IPS-18a (cell line): ENCODE results near the gene BCL2.

ENCODE experiments used
- H3K27ac ChIP-seq: one replicate; pipeline ENCODE4 v1.5.1; 2013; ENCODE audit warnings: low read length
- H3K27me3 ChIP-seq: one replicate; pipeline ENCODE4 v1.6.1; 2013; ENCODE audit warnings: mild to moderate bottlenecking, low read length; ENCODE audit not compliant: control insufficient read depth, insufficient read depth
- H3K36me3 ChIP-seq: one replicate; pipeline ENCODE4 v1.6.1; 2013; ENCODE audit warnings: low read depth, low read length; ENCODE audit not compliant: control insufficient read depth
- H3K4me1 ChIP-seq: one replicate; pipeline ENCODE4 v1.6.1; 2013; ENCODE audit warnings: low read depth, low read length; ENCODE audit not compliant: control insufficient read depth
- H3K4me3 ChIP-seq: one replicate; pipeline ENCODE4 v1.5.1; 2013; ENCODE audit warnings: low read length
- H3K9ac ChIP-seq: one replicate; pipeline ENCODE4 v1.6.1; 2013; ENCODE audit warnings: mild to moderate bottlenecking, low read length, moderate library complexity
- H3K9me3 ChIP-seq: one replicate; pipeline ENCODE4 v1.6.1; 2013; ENCODE audit warnings: low read depth, low read length; ENCODE audit not compliant: control insufficient read depth

The BCL2 gene

DNA sequence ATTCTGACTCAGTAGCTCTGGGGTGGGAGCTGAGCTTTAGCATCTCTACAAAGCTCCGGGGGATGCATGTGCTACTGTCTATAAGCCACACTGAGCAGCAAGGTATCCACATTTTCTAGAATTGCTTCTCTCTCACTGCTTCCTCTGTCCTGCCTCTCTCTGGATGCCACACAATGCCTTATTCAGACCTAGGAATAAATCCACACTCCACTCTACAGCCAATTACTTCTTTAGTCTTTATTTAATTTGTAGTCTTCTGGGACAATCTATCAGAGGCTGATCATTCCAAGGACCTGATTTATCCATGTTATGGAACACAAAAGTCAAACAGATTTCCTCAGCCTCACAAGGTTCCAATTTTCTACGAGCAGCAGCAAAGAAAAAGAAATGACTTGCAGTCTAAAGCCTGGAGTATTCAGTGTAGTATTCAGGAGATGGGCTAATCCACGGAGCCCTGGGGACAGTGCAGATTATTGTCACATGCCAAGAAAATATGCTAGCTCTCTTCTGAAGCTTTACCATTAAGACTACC lies 4.4 kb downstream of the BCL2 start:
- H3K9me3 ChIP-seq = no peaks in the 10 kb centered on the region
- H3K9ac ChIP-seq = no peak overlapping the region
- no peak overlapping the region for H3K27ac ChIP-seq
- peaks cover 7% of the 10 kb centered on the region for H3K4me1 ChIP-seq
- H3K27me3 ChIP-seq = peaks cover 32% of the 10 kb centered on the region
- H3K4me3 ChIP-seq = no peak overlapping the region
- H3K36me3 ChIP-seq = no peaks in the 10 kb centered on the region

DNA sequence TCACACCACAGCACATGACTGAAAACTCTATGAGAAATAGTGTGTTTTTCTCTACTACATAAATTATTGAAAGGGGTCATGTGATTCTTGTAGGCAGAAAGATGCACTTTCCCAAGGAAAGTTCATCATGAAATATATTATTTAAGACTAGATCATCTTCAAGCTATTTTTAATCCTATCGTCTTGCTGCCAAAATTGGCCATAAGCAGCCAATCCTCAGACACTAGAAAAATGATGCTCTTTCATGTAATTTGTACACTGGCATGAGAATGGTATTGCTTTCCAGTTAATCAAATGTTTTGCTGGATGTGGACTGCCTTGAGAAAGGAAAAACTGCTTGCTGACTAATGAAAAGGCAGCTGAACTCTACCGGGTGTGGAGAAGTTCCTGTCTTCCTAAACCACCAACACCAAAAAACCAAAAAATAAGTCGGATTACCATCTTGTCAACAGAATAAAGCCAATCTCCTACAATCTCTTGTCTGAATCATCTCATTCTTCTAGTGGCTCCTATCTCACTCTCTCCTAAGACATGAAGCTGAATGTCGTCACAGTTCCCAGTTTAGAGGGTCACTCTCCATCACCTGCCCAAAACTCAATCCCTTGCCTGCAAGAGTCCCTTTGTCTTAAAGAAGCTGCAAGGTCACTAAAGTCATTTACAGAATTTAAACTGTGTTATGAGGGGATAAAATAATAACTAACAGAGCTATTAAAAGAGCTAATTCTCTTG lies 5.3 kb downstream of the BCL2 start:
- Histone ChIP-seq H3K9ac (no peak overlapping the region), H3K36me3 (no peaks in the 10 kb centered on the region), H3K27ac (no peak overlapping the region), H3K4me1 (peaks cover 7% of the 10 kb centered on the region), H3K27me3 (peaks cover 28% of the 10 kb centered on the region), H3K9me3 (no peaks in the 10 kb centered on the region), H3K4me3 (no peak overlapping the region)

DNA sequence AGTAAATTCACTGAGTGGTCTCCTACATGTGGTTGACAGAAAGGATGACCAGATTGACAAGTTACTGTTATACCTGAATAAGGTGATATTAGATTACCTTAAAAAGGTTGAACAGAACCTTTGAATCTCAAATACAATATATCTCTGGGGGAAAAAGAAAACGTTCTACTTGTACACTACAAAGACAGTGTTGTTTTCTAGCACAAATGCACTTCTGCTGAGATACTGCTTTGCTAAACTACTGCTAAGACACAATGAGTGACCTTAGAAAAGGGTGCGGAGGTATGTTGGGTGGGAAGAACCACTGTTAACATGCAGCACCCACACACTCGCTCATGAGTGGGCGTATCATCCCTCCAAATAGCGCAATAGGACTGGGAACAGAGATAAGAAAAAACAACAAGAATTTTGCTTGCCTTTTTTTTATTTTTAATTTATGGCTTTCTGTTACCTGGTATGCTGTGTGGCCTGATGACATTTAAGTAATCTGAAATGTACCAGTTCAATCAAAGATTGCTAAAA lies 6.1 kb downstream of the BCL2 start:
- no peaks in the 10 kb centered on the region for H3K36me3 ChIP-seq
- peaks cover 21% of the 10 kb centered on the region for H3K27me3 ChIP-seq
- H3K4me1 ChIP-seq = peaks cover under 1% of the 10 kb centered on the region
- H3K27ac ChIP-seq = no peak overlapping the region
- H3K9me3 ChIP-seq = no peaks in the 10 kb centered on the region
- no peak overlapping the region for H3K9ac ChIP-seq
- no peak overlapping the region for H3K4me3 ChIP-seq

DNA sequence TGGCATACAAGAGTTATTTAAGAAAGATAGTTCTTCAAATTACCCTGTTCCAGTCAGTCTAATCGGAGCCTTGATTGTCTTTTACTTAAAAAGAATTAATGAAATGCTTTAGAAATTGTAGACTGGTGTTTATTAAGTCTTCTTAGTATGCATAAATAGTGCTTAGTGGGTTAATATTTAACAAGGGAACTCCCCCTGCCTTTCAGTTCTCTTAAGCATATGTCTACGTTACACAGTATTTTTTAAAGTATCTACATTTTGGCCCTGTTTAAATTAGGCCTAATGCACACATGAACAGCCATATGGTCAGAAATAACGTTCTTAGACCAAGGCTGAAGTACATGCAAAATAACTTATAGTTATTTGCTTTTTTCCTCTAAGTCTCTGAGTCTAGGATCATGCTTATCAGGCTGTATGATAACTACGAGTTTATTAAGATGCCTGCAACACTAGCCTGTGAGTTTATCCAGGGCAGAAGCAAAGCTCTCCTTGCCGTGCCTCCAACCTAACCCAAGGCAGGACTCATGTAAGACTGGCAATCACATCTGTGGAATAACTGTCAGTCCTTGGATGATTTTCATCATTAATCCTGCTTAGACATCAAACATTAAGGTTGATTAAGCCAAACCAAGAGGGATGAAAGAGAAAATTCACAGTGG lies 6.7 kb downstream of the BCL2 start:
- H3K4me1 ChIP-seq = no peaks in the 10 kb centered on the region
- no peak overlapping the region for H3K9ac ChIP-seq
- peaks cover 15% of the 10 kb centered on the region for H3K27me3 ChIP-seq
- no peaks in the 10 kb centered on the region for H3K36me3 ChIP-seq
- H3K27ac ChIP-seq = no peak overlapping the region
- H3K9me3 ChIP-seq = no peaks in the 10 kb centered on the region
- no peak overlapping the region for H3K4me3 ChIP-seq

DNA sequence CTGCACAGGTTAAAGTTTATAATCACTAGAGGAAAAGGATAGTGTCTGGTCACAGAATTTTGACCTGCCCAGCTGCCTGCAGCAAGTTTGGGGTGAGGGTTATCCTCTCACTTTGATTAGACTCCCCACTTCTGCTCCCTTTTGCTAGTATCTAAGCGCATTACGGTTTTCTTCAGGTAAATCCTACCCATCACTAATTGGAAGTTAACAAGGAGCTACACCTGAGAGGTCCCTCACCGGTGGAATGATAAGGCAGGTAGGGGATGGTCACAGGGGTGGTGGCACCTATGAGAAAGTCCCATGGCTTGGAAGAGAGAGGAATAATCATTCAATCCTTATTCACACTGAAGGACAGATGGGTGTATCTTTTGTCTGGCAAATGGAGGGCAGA lies 7.6 kb downstream of the BCL2 start:
- no peaks in the 10 kb centered on the region for H3K4me1 ChIP-seq
- H3K9ac ChIP-seq = no peak overlapping the region
- H3K4me3 ChIP-seq = no peak overlapping the region
- no peak overlapping the region for H3K27ac ChIP-seq
- H3K9me3 ChIP-seq = no peaks in the 10 kb centered on the region
- H3K36me3 ChIP-seq = no peaks in the 10 kb centered on the region
- peaks cover 6% of the 10 kb centered on the region for H3K27me3 ChIP-seq

DNA sequence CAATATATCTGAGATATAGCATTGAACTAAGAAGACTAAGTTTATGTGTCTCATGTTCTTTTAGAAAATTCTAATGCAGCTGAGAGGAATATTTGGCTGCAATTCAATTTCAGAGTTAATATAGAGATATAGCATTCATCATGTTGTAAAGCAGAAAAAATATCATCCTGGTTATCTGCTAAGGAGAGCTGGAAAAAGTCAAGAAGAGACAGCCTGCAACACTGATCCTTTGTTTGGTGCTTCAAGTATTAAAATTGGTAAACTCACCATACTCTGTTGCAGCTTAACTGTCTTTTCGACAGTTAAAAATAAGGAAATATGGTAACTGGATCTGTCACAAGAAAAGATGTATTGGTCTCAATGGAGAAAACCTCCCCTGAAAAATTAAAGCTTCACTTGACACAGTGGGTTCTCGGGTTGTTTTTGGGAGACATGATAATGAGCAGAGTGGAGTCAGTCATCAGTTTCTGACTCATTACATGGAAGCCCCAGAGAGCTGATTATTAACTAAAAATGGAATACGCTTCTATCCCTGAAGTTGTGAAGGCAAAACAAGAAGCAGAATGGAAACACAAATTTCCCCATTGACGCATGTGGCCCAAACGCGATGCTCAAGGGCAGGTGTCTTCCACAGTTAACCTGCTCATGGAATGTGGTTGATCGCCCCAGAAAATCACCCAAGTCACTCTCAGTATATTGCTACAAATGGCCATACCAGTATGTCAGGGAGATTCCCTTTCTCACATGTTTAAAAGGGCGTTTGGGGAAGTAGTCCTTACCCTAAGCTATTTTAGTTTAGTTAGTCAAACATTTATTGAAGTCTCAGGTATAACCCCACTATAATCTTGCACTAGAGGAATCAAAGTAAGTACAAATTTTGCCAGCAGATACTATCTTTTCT lies 8.2 kb downstream of the BCL2 start:
- Histone ChIP-seq H3K4me3 (no peak overlapping the region), H3K9me3 (no peaks in the 10 kb centered on the region), H3K27ac (no peak overlapping the region), H3K27me3 (no peaks in the 10 kb centered on the region), H3K9ac (no peak overlapping the region), H3K4me1 (no peaks in the 10 kb centered on the region), H3K36me3 (no peaks in the 10 kb centered on the region)

DNA sequence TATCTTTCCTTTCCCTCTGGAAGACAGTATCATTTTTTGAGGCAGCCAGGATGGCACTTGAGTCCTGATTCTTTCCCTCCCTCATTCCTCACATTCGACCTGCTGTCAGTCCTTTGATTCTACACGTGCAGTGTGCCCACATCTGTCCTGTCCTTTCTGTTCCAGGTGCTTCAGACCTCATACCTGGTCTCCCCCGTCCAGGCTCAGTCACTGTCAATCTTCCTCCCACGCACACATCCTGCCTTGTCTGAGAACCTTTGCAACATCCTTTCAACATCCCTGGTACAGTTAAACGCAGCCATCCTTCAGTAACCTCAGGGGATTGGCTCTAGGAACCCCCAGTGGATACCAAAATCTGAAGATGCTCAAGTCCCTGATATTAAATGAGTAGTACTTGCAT lies 10.1 kb downstream of the BCL2 start:
- H3K4me1 ChIP-seq = no peaks in the 10 kb centered on the region
- no peak overlapping the region for H3K9ac ChIP-seq
- no peak overlapping the region for H3K4me3 ChIP-seq
- no peaks in the 10 kb centered on the region for H3K9me3 ChIP-seq
- H3K36me3 ChIP-seq = no peaks in the 10 kb centered on the region
- no peak overlapping the region for H3K27ac ChIP-seq
- no peaks in the 10 kb centered on the region for H3K27me3 ChIP-seq

DNA sequence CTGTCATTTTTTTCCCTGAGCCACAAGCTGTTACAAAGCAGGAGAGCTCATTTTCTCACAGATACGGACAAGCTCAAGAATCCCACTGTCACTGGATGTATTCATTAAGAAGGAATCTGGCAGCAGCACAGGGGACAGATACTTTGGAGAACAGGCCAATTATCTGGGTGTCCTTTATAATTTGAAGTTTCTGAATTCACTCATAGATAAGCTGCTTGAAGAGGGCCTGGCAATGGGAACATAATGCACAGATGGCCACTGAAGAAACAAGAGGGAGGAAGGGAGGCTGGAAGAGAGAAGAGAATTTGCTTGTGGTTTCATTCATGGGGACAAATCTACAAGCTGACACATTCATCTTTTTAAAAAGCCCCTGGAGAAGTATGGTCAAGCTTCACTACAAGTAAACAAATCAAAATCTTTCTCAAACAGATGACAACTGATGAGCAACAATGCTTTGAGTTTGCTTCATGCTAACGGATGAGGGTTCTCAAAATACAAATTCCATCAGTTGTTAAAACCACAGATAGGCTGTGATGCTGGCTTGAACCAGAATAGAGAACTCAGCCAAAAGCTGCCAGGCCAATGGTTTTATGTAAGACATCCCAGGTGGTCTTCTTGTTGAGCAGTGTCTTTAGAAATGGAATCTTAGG lies 11.9 kb downstream of the BCL2 start:
- Histone ChIP-seq H3K4me1 (no peaks in the 10 kb centered on the region), H3K27me3 (no peaks in the 10 kb centered on the region), H3K36me3 (no peaks in the 10 kb centered on the region), H3K27ac (no peak overlapping the region), H3K9ac (no peak overlapping the region), H3K4me3 (no peak overlapping the region), H3K9me3 (no peaks in the 10 kb centered on the region)

DNA sequence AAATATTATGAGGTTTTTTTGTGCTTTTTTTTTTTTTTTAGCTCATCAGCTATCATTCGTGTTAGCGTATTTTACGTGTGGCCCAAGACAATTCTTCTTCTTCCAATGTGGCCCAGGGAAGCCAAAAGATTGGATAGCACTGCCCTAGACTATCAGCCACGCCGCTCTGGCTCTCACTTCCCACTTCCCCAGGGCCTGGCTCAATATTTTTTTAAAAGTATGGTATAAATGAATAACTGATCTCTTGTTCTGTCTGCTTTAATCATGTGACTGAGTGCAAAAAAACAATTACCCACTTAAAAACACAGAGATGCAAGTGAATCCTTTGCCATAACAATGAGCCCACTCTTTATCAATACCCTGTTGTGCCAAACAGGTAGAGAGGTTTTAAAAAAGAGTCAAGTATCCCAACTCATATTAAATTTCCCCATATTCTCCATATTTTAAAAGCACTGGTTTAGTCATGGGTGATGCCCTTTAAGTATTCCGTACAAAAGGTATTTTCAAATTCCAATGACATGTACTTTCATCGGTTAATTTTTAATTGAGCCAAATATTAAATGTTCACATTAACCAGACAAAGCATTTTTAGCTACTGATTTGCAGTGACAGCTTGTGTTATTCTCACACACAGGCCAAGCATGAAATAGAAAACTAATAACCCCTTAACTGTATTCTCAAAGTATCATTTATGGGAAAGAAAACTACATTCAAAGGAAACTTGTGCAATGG lies 12.6 kb downstream of the BCL2 start:
- no peak overlapping the region for H3K27ac ChIP-seq
- no peaks in the 10 kb centered on the region for H3K36me3 ChIP-seq
- no peaks in the 10 kb centered on the region for H3K27me3 ChIP-seq
- H3K9me3 ChIP-seq = no peaks in the 10 kb centered on the region
- H3K4me3 ChIP-seq = no peak overlapping the region
- no peaks in the 10 kb centered on the region for H3K4me1 ChIP-seq
- H3K9ac ChIP-seq = no peak overlapping the region

DNA sequence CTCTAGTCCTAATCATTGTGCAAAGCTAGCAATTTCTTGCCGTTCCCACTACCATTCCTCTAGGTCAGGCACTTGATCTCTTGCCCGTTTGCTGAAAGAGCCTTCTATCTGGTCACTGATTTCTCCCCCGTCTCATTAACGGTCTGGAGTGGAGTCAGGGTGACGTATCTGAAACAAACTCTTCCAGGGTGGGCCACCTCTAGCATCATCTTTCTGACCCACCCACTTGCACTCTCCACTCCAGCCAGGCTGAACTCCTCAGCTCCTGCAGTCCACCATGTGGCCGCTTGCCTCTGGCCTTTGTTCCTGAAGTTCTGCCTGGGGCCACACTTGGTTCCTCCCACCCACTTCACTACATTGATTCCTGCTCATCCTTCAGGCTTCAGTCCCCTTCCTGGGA lies 13.3 kb downstream of the BCL2 start:
- Histone ChIP-seq H3K36me3 (no peaks in the 10 kb centered on the region), H3K4me1 (no peaks in the 10 kb centered on the region), H3K27me3 (no peaks in the 10 kb centered on the region), H3K9me3 (no peaks in the 10 kb centered on the region), H3K27ac (no peak overlapping the region), H3K4me3 (no peak overlapping the region), H3K9ac (no peak overlapping the region)
